ENCODE data around the gene PAPSS1. TPM values are rescaled to one million over a fixed set of nuclear protein-coding genes. Genes with fewer than 3 reads are reported as not detected.

Gene PAPSS1
- total RNA-seq, 2 donors from 2014 or later, result 21.1 to 22.5 TPM

- no peaks in the 10 kb centered on the region for H3K9me3 ChIP-seq
- no peak overlapping the region for H3K4me3 ChIP-seq
- H3K27ac ChIP-seq, result no peak overlapping the region
- H3K9ac ChIP-seq (ENCODE audit: low read depth in 2 of 2, low read length in 2 of 2), result no peak overlapping the region
- H3K36me3 ChIP-seq, result no peaks in the 10 kb centered on the region
- no peak for DNase-seq
- no peaks in the 10 kb centered on the region for H3K4me1 ChIP-seq
- no peak for TF ChIP-seq CTCF (IDR thresholded peaks at IDR 0.05)
- intact Hi-C loops (cut with DNase I), result no loop called here
- no peaks in the 10 kb centered on the region for H3K27me3 ChIP-seq
Observed at GRCh38 chr4:107640197-107640596, 79.8 kb downstream of the PAPSS1 start.

- Histone ChIP-seq H3K9me3 (no peaks in the 10 kb centered on the region), H3K36me3 (no peaks in the 10 kb centered on the region), H3K27ac (no peak overlapping the region), H3K9ac (ENCODE audit: low read depth in 2 of 2, low read length in 2 of 2) (no peak overlapping the region), H3K4me1 (no peaks in the 10 kb centered on the region), H3K4me3 (no peak overlapping the region), H3K27me3 (no peaks in the 10 kb centered on the region)
- intact Hi-C loops (cut with DNase I), result no loop called here
- no peak for TF ChIP-seq CTCF (IDR thresholded peaks at IDR 0.05)
- DNase-seq, result no peak
Observed at GRCh38 chr4:107635735-107636134, 84.3 kb downstream of the PAPSS1 start.

GRCh38 chr4:107631560-107631959 is 88.5 kb downstream of the PAPSS1 start:
- no peaks in the 10 kb centered on the region for H3K9me3 ChIP-seq
- no peaks in the 10 kb centered on the region for H3K36me3 ChIP-seq
- intact Hi-C loops (cut with DNase I), result no loop called here
- no peaks in the 10 kb centered on the region for H3K27me3 ChIP-seq
- H3K4me3 ChIP-seq, result no peak overlapping the region
- no peaks in the 10 kb centered on the region for H3K4me1 ChIP-seq
- no peak for TF ChIP-seq CTCF (IDR thresholded peaks at IDR 0.05)
- DNase-seq, result no peak
- no peak overlapping the region for H3K9ac ChIP-seq (ENCODE audit: low read depth in 2 of 2, low read length in 2 of 2)
- H3K27ac ChIP-seq, result no peak overlapping the region

GRCh38 chr4:107630185-107630705 is 89.8 kb downstream of the PAPSS1 start:
- H3K9ac ChIP-seq (ENCODE audit: low read depth in 2 of 2, low read length in 2 of 2), result no peak overlapping the region
- H3K27ac ChIP-seq, result no peak overlapping the region

GRCh38 chr4:107629318-107629717 is 90.7 kb downstream of the PAPSS1 start:
- H3K27ac ChIP-seq, result no peak overlapping the region
- DNase-seq, result no peak

More at GRCh38 chr4:107630185-107630705, 89.8 kb downstream of the PAPSS1 start:
- no peak for TF ChIP-seq CTCF (IDR thresholded peaks at IDR 0.05)
- Histone ChIP-seq H3K27me3 (no peaks in the 10 kb centered on the region), H3K36me3 (no peaks in the 10 kb centered on the region), H3K4me3 (no peak overlapping the region), H3K4me1 (no peaks in the 10 kb centered on the region), H3K9me3 (no peaks in the 10 kb centered on the region)
- intact Hi-C loops (cut with DNase I), result no loop called here
- no peak for DNase-seq

More at GRCh38 chr4:107629318-107629717, 90.7 kb downstream of the PAPSS1 start:
- no peaks in the 10 kb centered on the region for H3K9me3 ChIP-seq
- H3K27me3 ChIP-seq, result no peaks in the 10 kb centered on the region
- H3K4me3 ChIP-seq, result no peak overlapping the region
- no peaks in the 10 kb centered on the region for H3K4me1 ChIP-seq
- no peak overlapping the region for H3K9ac ChIP-seq (ENCODE audit: low read depth in 2 of 2, low read length in 2 of 2)
- intact Hi-C loops (cut with DNase I), result no loop called here
- no peak for TF ChIP-seq CTCF (IDR thresholded peaks at IDR 0.05)
- H3K36me3 ChIP-seq, result no peaks in the 10 kb centered on the region
